HG02885 (cell line): Measurements from ENCODE around the gene KLB.
"Not testable (repeated sequence)": the region's sequence is repeated elsewhere in the genome, so short reads cannot be mapped to it uniquely, and the experiment has no call there.

Source experiments
- ATAC-seq: cut with Tn5 transposase; IDR thresholded peaks from one replicate; pipeline ENCODE4 v1.9.1; 2021; ENCODE audit warnings: mild to moderate bottlenecking; ENCODE audit not compliant: unreplicated experiment, poor library complexity

The KLB gene

DNA sequence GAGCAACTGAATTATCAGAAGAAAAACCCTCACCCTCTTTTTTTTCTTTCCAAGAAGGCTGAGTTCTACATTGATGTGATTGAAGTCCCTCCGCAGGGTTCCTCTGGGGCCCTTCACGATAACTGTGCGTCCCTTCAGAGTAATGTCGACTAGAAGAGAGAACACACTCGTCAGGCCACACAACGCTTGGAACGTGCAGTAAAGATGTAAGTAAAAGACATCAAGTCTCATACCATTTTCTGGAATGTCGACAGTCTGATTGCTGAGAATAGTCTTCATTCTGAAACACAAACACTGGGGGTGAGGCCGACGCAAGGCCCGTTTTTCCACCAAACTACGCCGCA, 51.4 kb downstream of the KLB start:
- ATAC-seq: not testable (repeated sequence)

GRCh38 chr4:39458505-39459300, 52.0 kb downstream of the KLB start, which contains the start of the genes LIAS and RPL9:
Gene LIAS, plus strand, starts transcription at chr4:39459056. Its CDS starts 62 bp downstream, at chr4:39459118.
Gene RPL9, minus strand, starts transcription at chr4:39458922. Its CDS starts 483 bp downstream, at chr4:39458439.
- peak; percentile 87 for ATAC-seq

- no peak for ATAC-seq
These were observed 58.3 kb downstream of the KLB start for GRCh38 chr4:39464886-39465501.

GRCh38 chr4:39466747-39467146, 60.0 kb downstream of the KLB start:
- ATAC-seq: no peak

DNA sequence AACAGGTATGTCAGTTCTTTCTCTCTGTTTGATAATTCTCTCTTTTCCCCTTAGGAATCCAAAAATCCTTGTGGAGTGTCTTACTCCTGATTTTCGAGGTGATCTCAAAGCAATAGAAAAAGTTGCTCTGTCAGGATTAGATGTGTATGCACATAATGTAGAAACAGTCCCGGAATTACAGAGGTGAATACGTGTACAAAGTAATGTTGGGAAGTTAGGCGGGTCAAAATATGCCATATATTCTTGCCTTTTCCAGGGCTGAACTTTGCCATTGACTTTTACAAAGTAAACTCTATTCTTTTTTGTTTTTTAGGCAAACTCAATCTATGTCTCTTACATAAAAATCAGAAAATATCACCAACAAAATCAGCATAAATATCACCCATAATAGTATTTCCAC, 60.7 kb downstream of the KLB start:
- ATAC-seq: no peak

DNA sequence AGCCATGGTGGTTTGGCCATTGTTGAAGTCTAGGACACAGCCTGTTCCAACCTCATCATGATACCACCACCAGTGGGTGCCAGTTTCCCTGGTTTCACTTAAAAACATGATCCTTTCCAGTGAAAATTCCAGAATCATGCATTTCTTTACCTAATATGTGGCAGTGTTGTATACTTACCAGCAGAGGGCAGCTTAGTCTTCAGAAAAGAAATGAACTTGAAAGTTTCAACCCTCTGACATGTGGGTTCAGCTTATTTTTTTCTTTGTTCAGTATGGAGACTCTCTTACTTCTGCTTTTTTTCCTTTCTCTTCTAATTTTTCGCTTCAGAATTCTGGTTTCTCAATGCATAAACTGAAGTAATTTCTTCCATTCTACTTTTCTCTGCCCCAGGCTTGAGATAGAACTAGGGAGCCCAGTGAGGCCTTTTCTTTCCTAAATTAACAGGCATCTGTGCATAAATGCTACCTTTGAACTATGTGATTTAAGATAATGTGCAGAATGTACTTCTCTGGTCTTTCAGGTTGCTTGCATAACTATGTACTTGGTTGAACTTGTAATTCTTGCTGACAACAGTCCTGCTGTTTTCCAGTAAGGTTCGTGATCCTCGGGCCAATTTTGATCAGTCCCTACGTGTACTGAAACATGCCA, 62.8 kb downstream of the KLB start:
- ATAC-seq: peak; percentile 81

DNA sequence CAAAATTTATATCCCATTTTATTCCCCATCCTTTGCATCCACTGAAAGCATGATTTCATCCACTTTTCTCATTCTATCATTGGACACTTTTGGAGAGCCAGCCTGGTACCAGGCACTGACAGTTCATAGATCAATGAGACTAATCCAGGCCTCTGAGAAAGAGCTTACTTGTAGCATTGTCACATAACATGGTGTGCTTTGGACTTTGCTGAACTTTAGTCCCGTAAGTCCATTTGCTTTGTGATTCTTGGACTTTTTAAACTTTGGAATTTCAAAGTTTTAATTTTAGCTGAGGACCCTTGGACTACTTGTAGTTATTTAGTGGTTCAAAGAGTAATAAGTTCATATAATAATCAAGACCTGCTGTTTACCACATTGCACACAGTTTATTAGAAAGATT, 63.7 kb downstream of the KLB start:
- ATAC-seq: no peak

DNA sequence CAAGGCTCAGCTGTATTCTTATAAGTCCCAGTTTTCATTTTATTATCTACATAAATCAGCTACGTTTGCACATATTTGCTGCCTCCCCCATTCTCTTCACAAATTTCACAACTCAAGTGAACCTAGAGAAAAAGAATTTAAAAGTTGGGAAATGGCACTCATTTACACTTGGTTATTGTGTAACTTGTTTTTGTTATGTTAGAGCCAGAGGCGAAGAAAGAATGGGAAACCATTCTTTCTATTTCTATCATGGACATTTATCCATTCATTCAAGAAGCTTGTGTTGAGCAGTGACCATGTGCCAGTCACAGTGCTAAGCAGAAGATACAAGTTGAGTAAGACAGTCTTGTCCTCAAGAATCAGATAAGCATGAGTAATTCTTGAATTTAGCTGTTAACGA, 65.7 kb downstream of the KLB start:
- no peak for ATAC-seq

DNA sequence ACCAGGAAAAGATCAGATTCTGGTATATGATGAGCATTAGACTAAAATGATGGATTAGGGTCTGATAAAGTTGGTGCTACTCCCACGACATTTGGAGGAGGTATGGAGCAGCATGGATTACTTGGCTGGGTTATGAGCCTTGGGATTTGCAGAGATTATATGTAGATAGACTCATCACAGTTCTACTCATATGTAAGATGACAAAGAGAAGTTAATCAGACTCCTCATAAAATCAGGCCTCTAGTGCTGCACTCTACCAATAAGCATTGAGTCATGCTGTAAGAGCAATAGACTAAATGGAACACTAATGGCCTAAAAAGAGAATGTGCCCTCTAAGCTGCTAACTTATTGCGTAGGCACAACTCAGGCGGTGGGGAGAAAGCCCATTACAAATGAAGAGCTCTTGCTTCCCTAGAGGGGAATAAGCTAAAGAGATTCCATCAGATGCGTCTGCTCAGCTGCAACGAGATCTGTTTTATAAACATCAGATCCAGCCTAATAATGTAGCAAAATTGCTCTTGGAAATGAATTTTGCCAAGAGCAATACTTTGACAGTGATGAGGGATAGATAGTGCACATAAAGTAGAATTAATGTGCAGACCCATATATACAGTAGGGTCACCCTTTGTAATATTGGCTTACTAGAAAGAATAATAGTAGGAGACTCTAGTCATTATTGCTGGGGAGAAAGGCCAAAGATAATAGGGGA, 69.6 kb downstream of the KLB start:
- ATAC-seq: no peak

DNA sequence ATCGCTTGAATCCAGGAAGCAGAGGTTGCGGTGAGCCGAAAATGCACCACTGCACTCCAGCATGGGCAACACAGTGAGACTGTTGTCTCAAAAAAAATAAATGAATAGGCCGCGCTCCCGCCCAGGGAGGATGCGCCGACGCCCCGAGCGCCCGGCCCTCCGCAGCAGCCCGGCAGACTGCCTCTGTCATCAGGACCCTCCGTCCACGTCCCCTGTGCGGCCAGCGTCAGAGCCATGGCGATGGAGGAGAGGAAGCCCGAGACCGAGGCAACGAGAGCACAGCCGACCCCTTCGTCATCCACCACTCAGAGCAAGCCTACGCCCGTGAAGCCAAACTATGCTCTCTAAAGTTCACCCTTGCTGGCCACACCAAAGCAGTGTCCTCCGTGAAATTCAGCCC, 73.5 kb downstream of the KLB start:
- no peak for ATAC-seq

DNA sequence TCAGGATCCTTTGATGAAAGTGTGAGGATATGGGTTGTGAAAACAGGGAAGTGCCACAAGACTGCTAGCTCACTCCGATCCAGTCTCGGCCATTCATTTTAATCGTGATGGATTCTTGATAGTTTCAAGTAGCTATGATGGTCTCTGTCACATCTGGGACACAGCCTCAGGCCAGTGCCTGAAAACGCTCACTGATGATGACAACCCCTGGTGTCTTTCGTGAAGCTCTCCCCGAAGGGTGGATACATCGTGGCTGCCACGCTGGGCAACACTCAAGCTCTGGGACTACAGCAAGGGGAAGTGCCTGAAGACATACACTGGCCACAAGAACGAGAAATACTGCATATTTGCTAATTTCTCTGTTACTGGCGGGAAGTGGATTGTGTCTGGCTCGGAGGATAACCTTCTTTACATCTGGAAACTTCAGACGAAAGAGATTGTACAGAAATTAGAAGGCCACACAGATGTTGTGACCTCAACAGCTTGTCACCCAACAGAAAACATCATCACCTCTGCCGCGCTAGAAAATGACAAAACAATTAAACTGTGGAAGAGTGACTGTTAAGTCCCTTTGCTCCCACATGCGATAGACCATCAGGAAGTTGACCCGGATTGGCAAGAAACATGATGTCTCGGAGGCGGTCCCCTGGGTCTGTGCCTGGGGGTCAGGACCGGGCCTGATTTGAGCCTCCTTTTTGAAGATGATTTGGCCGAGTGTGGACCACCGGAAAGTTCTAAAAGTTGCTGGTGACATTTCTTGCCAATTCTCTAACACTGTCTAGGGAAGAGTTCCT, 74.4 kb downstream of the KLB start:
- ATAC-seq: no peak

DNA sequence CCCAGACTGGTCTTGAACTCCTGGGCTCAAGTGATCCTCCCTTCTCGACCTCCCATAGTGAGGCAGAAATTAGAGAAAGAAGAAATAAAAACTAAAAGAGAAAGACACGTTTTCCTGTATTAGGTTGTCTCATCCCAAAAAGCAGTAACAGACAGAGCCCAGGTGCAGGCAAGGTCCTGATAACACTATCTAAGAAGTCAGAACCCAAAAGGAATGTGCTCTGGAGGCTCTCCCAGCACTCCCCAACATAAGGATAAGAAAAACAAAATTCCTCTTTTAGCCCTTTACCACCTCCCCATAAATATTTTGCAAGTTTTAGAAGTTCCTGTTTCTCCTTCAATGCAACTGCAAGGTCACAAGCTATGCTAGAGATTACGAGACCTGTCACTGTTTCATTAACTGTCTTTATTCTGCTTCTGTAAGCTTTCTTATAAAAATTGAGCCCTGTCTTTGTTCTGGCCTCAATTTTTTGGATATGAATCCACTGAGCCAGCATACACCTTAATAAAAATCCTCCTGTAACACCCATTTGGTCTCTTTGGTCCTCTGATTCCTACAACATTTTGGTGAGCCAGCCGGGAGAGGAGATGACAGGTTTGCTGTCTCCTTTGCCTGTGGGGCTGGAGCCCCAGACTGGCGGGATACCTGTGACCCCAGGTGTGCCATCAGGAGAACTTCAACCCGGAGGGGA, 78.0 kb downstream of the KLB start:
- no peak for ATAC-seq

DNA sequence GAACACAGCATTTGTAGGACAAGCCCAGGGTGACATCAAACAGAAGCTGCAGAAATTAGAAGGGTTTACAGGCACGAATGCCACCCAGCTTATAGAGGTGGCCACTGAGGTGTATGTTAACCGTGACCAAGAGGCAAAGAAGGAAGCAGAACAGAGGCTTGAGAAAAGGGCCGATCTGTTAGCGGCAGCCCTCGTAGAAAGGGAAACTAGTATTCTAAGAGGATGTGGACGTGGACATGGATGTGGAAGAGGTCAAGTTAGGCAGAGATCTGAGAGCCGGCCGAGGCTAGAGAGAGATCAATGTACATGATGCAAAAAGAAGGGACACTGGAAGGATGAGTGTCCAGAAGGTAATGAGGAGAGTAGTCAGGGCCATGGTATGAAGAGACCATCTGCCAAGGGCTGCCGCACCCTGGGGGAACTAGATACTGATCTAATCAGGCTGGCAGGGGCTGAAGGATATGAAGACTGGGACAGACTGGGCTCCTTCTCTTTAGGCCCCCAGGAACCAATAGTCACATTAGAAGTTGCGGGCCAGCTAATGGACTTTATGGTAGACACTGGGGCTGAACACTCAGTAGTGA, 79.6 kb downstream of the KLB start:
- ATAC-seq: no peak

- no peak for ATAC-seq
These were observed 83.6 kb downstream of the KLB start for GRCh38 chr4:39490322-39490721.

GRCh38 chr4:39494354-39494753, 87.6 kb downstream of the KLB start:
- no peak for ATAC-seq

- ATAC-seq: no peak
These were observed 88.9 kb downstream of the KLB start for GRCh38 chr4:39495446-39496213.

- ATAC-seq: no peak
These were observed 91.4 kb downstream of the KLB start for GRCh38 chr4:39497909-39498726.

- no peak for ATAC-seq
These were observed 91.9 kb downstream of the KLB start for GRCh38 chr4:39498727-39499020.
